A673 (cell line): ENCODE results near the gene ELOF1. TPM values are rescaled to one million over a fixed set of nuclear protein-coding genes. Genes with fewer than 3 reads are reported as not detected.
"Not testable (repeated sequence)": the region's sequence is repeated elsewhere in the genome, so short reads cannot be mapped to it uniquely, and the experiment has no call there.

Experiments
- BruUV-seq: library from RNA; stranded (reverse); fragments of 400-500 nt; replicated peaks from 2 replicates; lab custom pipeline; 2021; lab: Mats Ljungman, UMichigan
- CTCF ChIA-PET: fragments of 300-600 bp; sonication (Branson Sonifier 250); formaldehyde crosslinking; loops from one replicate; lab custom pipeline; 2022; ENCODE audit warnings: antibody characterized with exemption; lab: Charles Lee
- POLR2A ChIA-PET: fragments of 300-600 bp; sonication (Branson Sonifier 250); formaldehyde crosslinking; loops from one replicate; lab custom pipeline; 2022; ENCODE audit warnings: antibody characterized with exemption; ENCODE audit not compliant: low non-redundant PET; lab: Charles Lee
- DNase-seq: peaks from one replicate; pipeline ENCODE4 v3.0.0-alpha.2; 2015; ENCODE audit warnings: low spot score
- H3K27ac ChIP-seq: fragments of 200-600 bp; sonication (generic); 2 replicates; pipeline ENCODE4 v1.5.1; 2016; ENCODE audit warnings: mixed run types, low read depth, mild to moderate bottlenecking, mixed read lengths, antibody characterized with exemption, low read length; ENCODE audit not compliant: poor library complexity, severe bottlenecking
- H3K27me3 ChIP-seq: fragments of 200-600 bp; sonication (generic); replicated peaks from 2 replicates; pipeline ENCODE4 v1.6.1; 2017; ENCODE audit warnings: mixed run types, low read depth, mild to moderate bottlenecking, mixed read lengths, antibody characterized with exemption, low read length; ENCODE audit not compliant: insufficient read depth, poor library complexity
- H3K36me3 ChIP-seq: fragments of 200-600 bp; sonication (generic); 2 replicates; pipeline ENCODE4 v1.6.1; 2016; ENCODE audit warnings: mixed run types, mild to moderate bottlenecking, mixed read lengths, antibody characterized with exemption, low read length; ENCODE audit not compliant: insufficient read depth, poor library complexity, severe bottlenecking
- H3K4me1 ChIP-seq: fragments of 200-600 bp; sonication (generic); 2 replicates; pipeline ENCODE4 v1.6.1; 2017; ENCODE audit warnings: mixed run types, mild to moderate bottlenecking, mixed read lengths, antibody characterized with exemption, low read length; ENCODE audit not compliant: insufficient read depth, poor library complexity, severe bottlenecking
- H3K4me3 ChIP-seq: fragments of 200-600 bp; sonication (generic); 2 replicates; pipeline ENCODE4 v1.5.1; 2016; ENCODE audit warnings: low read depth, mixed run types, mild to moderate bottlenecking, mixed read lengths, low read length; ENCODE audit not compliant: poor library complexity, severe bottlenecking
- H3K9me3 ChIP-seq: fragments of 200-600 bp; sonication (generic); 2 replicates; pipeline ENCODE4 v1.6.1; 2016; ENCODE audit warnings: mixed run types, low read depth, mild to moderate bottlenecking, mixed read lengths, antibody characterized with exemption, low read length; ENCODE audit not compliant: poor library complexity, severe bottlenecking
- CTCF ChIP-seq: fragments of 300-800, 200-600 bp; sonication (generic); conservative IDR thresholded peaks from 2 replicates; pipeline ENCODE4 v1.5.1; 2017; ENCODE audit warnings: low read depth, mild to moderate bottlenecking, antibody characterized with exemption, low read length, moderate library complexity, mixed read lengths
- EZH2 ChIP-seq: fragments of 200-600 bp; sonication (generic); IDR thresholded peaks from 2 replicates; pipeline ENCODE4 v1.6.1; 2017; ENCODE audit warnings: borderline replicate concordance, low read depth, mild to moderate bottlenecking, mixed read lengths, antibody characterized with exemption, low read length; ENCODE audit not compliant: poor library complexity, severe bottlenecking
- intact Hi-C: fragments of 100-400 bp; cut with micrococcal nuclease; formaldehyde crosslinking; loops from one replicate; pipeline ENCODE4 v1.10.0; 2022; ENCODE audit not compliant: unreplicated experiment
- total RNA-seq: library from RNA; stranded (reverse); gene quantifications from 2 replicates; pipeline ENCODE4 v1.2.3, GENCODE V29; 2021

The ELOF1 gene
- total RNA-seq, 1 experiment from 2014 or later: 97.9 TPM

GRCh38 chr19:11576227-11576626 lies 17.2 kb upstream of the ELOF1 start:
- no peaks in the 10 kb centered on the region for H3K27me3 ChIP-seq
- no peak overlapping the region for H3K27ac ChIP-seq
- no TSS peak for BruUV-seq
- peaks cover 9% of the 10 kb centered on the region for H3K4me1 ChIP-seq
- TF ChIP-seq CTCF (no peak), EZH2 (no peak)
- no peak overlapping the region for H3K4me3 ChIP-seq
- no peaks in the 10 kb centered on the region for H3K9me3 ChIP-seq
- H3K36me3 ChIP-seq: no peaks in the 10 kb centered on the region
- POLR2A ChIA-PET: no interaction called here
- CTCF ChIA-PET: no interaction called here
- intact Hi-C loops: no loop called here
- no peak for DNase-seq

- Histone ChIP-seq H3K27me3 (no peaks in the 10 kb centered on the region), H3K4me3 (no peak overlapping the region), H3K36me3 (no peaks in the 10 kb centered on the region), H3K9me3 (no peaks in the 10 kb centered on the region), H3K4me1 (peaks cover 9% of the 10 kb centered on the region), H3K27ac (no peak overlapping the region)
- ChIA-PET POLR2A (no interaction called here), CTCF (no interaction called here)
- intact Hi-C loops: no loop called here
- no peak for DNase-seq
- TF ChIP-seq EZH2 (no peak), CTCF (no peak)
- no TSS peak for BruUV-seq
These were observed 15.7 kb upstream of the ELOF1 start for GRCh38 chr19:11574689-11575088.

GRCh38 chr19:11573763-11574162 lies 14.7 kb upstream of the ELOF1 start:
- H3K27me3 ChIP-seq, DNase-seq, POLR2A ChIA-PET, H3K4me3 ChIP-seq, intact Hi-C loops, BruUV-seq, H3K9me3 ChIP-seq, H3K4me1 ChIP-seq, CTCF ChIA-PET, H3K27ac ChIP-seq, H3K36me3 ChIP-seq: not testable (repeated sequence)

GRCh38 chr19:11573354-11573753 lies 14.3 kb upstream of the ELOF1 start:
- POLR2A ChIA-PET, H3K36me3 ChIP-seq, intact Hi-C loops, CTCF ChIA-PET, BruUV-seq, H3K4me3 ChIP-seq, H3K4me1 ChIP-seq, H3K27ac ChIP-seq, H3K9me3 ChIP-seq, H3K27me3 ChIP-seq, DNase-seq: not testable (repeated sequence)
